BJ (cell line): Measurements from ENCODE around the gene BIN2. TPM values are rescaled to one million over a fixed set of nuclear protein-coding genes. Genes with fewer than 3 reads are reported as not detected.
A peak's percentile ranks its signal among the peaks of the same experiment; 100 is the strongest.

ENCODE experiments used
- CTCF ChIA-PET: fragments of 350-600 bp; formaldehyde crosslinking; extraction: SDS; loops from one replicate; lab custom pipeline; 2021; ENCODE audit warnings: antibody characterized with exemption, inconsistent platforms; lab: Yijun Ruan, JAX
- POLR2A ChIA-PET: fragments of 300-600 bp; sonication (Branson Sonifier 250); formaldehyde crosslinking; extraction: SDS; loops from one replicate; lab custom pipeline; 2021; ENCODE audit warnings: antibody characterized with exemption; lab: Charles Lee
- DNase-seq: peaks from one replicate; pipeline ENCODE4 v3.0.0-alpha.2; 2011; ENCODE audit warnings: low read depth
- H3K27me3 ChIP-seq: 2 replicates; pipeline ENCODE4 v1.6.0; 2011; ENCODE audit warnings: low read length; ENCODE audit not compliant: control insufficient read depth, insufficient read depth
- H3K36me3 ChIP-seq: 2 replicates; pipeline ENCODE4 v1.5.1; 2011; ENCODE audit warnings: low read length; ENCODE audit not compliant: control insufficient read depth, insufficient read depth
- H3K4me3 ChIP-seq: 2 replicates; pipeline ENCODE4 v1.5.1; 2011; ENCODE audit warnings: low read depth, mild to moderate bottlenecking, control low read depth, low read length
- CTCF ChIP-seq: IDR thresholded peaks from 2 replicates; pipeline ENCODE4 v1.5.1; 2011; ENCODE audit warnings: low read depth, mild to moderate bottlenecking, control low read depth, inconsistent platforms, low read length, moderate library complexity; ENCODE audit not compliant: insufficient read depth
- polyA plus RNA-seq: library from polyadenylated mRNA; depleted of rRNA; stranded (reverse); fragments of >200 nt; gene quantifications from 2 replicates; pipeline ENCODE4 v1.2.3, GENCODE V29; 2011

BIN2 gene
- polyA plus RNA-seq, 1 experiment: not detected

DNA sequence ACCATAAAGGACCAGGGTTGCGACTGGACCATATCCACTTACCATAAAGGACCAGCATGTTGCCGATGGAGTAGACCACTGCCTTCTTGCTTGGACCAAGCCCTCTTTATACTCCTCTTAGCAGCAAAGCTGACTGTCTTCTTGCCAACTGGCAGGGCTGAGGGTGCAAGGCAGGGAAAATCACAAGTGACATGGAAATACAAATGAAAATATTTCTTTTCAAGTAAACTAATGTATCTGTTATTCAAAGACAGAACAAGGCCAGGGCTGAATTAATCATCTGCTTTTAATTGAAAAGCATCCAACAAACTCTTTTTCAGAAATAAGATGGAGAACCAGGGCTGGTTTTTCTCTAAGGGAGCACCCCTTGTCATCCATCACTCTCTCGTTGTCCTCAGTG lies 22.6 kb upstream of the BIN2 start, which contains the start of gene CELA1:
CELA1 (minus strand) TSS at position 99 of the 400 bp plus-strand sequence; CDS start at position 58, 41 bp downstream.
- no peaks in the 10 kb centered on the region for H3K27me3 ChIP-seq
- no peak for DNase-seq
- no peak within 1 kb of the TSS for H3K4me3 ChIP-seq
- TF ChIP-seq CTCF: no peak
- ChIA-PET CTCF (no interaction called here), POLR2A (no interaction called here)
- no peaks in the 10 kb centered on the region for H3K36me3 ChIP-seq

DNA sequence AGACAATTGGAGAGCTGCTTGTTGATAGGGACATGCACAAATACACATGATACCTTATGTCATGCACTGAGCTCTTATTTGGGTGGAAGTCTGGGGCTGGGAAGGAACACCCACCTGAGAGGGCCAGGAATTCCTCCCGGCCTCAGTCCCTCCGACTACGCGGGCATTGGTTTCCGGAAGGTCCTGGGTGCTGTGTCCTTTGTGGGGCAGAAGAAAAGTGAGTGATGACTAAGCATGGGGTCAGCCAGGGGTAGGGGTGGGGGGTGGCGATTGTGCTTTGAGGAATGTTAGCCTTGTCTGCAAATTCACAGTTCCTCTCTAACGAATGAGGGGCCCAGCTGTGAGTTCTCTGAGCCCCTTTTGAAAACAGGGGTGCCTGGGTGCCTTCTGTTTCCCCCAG lies 21.7 kb upstream of the BIN2 start:
- ChIA-PET CTCF (interaction anchor here (0.6 to 0.7 kb wide), 3 partner anchors 83 to 479 kb away, joined by 3 to 4 read pairs (median 3); partner anchors contain the start of gene DAZAP2), POLR2A (no interaction called here)

GRCh38 chr12:51343201-51343600 lies 19.2 kb upstream of the BIN2 start:
- POLR2A ChIA-PET: interaction anchor here (0.5 kb wide), 1 partner anchor 350 kb away, joined by 3 read pairs; no protein-coding TSS in a partner anchor

More for the DNA sequence above, 21.7 kb upstream of the BIN2 start:
- Histone ChIP-seq H3K4me3 (no peak overlapping the region), H3K36me3 (no peaks in the 10 kb centered on the region), H3K27me3 (no peaks in the 10 kb centered on the region)
- no peak for TF ChIP-seq CTCF
- no peak for DNase-seq

DNA sequence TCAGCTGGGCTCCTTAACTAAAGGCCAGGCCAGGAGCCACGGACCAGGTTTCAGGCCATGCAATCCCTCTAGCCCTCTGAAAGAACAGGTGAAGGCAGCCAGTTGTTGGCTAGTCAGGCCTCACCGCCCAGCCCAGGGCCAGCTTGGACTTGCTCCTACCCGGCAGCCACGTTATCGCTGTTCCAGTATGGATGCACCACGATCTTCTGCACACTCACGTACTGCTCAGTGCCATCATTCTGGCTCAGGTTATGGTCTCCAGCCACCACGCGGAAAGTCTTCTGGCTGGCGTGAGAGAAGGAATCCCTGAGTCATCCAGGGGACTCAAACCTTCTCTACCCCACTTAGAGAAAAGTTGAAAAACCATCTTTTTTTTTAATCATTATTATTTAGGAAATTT lies 18.4 kb upstream of the BIN2 start:
- TF ChIP-seq CTCF: no peak
- ChIA-PET CTCF (interaction anchor here (0.6 to 2.7 kb wide), 12 partner anchors 8 to 578 kb away, joined by 3 to 19 read pairs (median 6); partner anchors contain the start of gene SLC11A2), POLR2A (no interaction called here)
- Histone ChIP-seq H3K27me3 (no peaks in the 10 kb centered on the region), H3K4me3 (no peak overlapping the region), H3K36me3 (no peaks in the 10 kb centered on the region)
- no peak for DNase-seq

More at GRCh38 chr12:51343201-51343600, 19.2 kb upstream of the BIN2 start:
- CTCF ChIA-PET: interaction anchor here (1.6 to 2.7 kb wide), 2 partner anchors 9 to 80 kb away, joined by 3 to 18 read pairs; no protein-coding TSS in a partner anchor
- Histone ChIP-seq H3K4me3 (no peak overlapping the region), H3K36me3 (no peaks in the 10 kb centered on the region), H3K27me3 (no peaks in the 10 kb centered on the region)
- no peak for TF ChIP-seq CTCF
- no peak for DNase-seq

DNA sequence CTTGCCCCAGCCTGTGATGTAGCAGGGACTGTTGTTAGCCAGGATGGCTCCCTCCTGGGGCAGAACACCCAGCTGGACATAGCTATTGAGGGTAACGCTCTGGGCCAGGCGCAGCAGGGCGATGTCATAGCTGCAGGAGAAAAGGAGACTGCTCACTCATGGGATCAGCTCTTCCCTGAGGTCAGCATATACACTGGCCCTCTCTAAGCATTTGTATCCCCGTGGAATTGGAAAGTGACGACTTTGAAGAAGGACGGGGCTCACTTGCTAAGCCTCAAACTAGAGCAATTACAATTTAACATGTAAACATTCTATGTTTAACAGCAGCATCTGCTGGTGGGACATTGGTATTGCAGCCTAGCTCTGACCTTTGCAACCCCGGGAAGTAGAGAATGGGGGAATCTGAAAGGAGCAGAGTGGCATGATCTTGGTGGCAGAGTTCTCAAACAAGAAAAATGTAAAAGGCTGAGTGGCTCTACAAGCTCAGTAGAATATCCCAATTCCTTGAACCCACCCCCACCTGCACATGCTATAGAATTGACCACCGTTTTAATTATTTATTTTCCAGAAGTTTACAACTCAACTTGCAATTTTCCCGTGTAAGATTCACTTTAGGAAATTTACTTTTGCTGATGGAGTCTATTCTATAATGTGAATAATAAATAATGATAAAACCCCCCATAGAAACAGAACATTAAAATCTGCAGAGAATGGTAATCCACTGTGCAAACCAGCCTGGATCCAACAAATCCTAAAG lies 17.5 kb upstream of the BIN2 start:
- POLR2A ChIA-PET: no interaction called here
- H3K4me3 ChIP-seq: no peak overlapping the region
- peak; percentile 98 for TF ChIP-seq CTCF
- DNase-seq: peak; percentile 28
- CTCF ChIA-PET: interaction anchor here (0.6 to 2.7 kb wide), 51 partner anchors 9 to 1000 kb away, joined by 3 to 35 read pairs (median 4); partner anchors contain the start of genes CSRNP2, POU6F1, SLC11A2 and SMAGP
- H3K27me3 ChIP-seq: no peaks in the 10 kb centered on the region
- no peaks in the 10 kb centered on the region for H3K36me3 ChIP-seq
